ENCODE data around the gene MTRFR. TPM values are rescaled to one million over a fixed set of nuclear protein-coding genes. Genes with fewer than 3 reads are reported as not detected.
"Not testable (repeated sequence)": the region's sequence is repeated elsewhere in the genome, so short reads cannot be mapped to it uniquely, and the experiment has no call there.

Gene MTRFR
- total RNA-seq, 2 experiments from 2014 or later: 30.1 to 32.8 TPM

DNA sequence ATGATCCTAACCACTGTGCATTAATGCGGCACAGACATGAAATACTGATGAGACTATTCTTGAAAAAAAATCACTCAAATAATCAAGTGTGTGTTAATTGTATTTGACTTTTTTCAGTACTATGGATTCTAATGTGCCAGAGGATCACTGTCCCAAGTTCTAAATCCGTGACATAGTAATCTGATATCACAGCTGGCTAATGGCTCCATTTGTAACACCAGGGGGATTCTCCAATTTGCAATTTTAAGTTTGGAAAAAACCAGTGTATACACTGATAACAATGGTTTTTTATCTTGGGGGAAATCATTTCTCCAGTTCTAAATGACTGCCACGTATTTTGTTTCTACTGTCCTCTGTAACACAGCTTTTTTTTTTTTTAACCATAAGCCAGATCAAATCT lies 33.3 kb upstream of the MTRFR start:
- CTCF ChIA-PET (ENCODE audit: unreplicated experiment): interaction anchor here (1.6 kb wide), 1 partner anchor 32 kb away, joined by 3 read pairs; the partner anchor contains the start of gene MPHOSPH9
- H3K79me2 ChIP-seq (ENCODE audit: insufficient read depth, low read depth, low read length): no peaks in the 10 kb centered on the region

DNA sequence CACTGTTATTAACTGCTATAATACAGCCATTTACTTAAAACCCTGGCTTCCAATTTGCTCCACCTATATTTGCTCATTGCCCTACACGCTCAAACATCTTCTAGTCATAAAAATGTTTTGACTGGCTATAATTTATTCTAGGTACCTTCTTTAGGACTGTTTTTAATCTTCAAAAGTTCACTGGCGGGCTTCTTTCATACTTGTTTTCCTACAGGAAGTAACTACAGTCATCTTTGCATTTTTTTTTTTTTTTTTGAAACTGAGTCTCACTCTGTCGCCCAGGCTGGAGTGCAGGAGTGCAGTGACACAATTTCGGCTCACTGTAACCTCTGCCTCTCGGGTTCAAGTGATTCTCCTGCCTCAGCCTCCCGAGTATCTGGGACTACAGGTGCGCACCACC lies 32.8 kb upstream of the MTRFR start:
- Histone ChIP-seq H4K20me1 (ENCODE audit: insufficient read depth, low read length) (no peaks in the 10 kb centered on the region), H3K9me3 (ENCODE audit: low read length) (no peaks in the 10 kb centered on the region), H3K79me2 (ENCODE audit: insufficient read depth, low read depth, low read length) (no peaks in the 10 kb centered on the region), H2AFZ (ENCODE audit: low read length) (no peak overlapping the region), H3K27ac (ENCODE audit: low read depth, low read length, poor library complexity, severe bottlenecking) (no peak overlapping the region), H3K36me3 (ENCODE audit: insufficient read depth, low read length) (peaks cover 87% of the 10 kb centered on the region), H3K4me1 (ENCODE audit: insufficient read depth, low read length, poor library complexity, severe bottlenecking) (no peaks in the 10 kb centered on the region), H3K4me3 (ENCODE audit: low read depth, low read length, poor library complexity, severe bottlenecking) (no peak overlapping the region), H3K4me2 (ENCODE audit: low read length) (no peak overlapping the region), H3K9me2 (ENCODE audit: insufficient read depth, low read length) (no peaks in the 10 kb centered on the region)
- no TSS peak for BruUV-seq (replicated peaks)
- no peak for DNase-seq (ENCODE audit: low spot score)
- POLR2A ChIA-PET: interaction anchor here (0.6 kb wide), 1 partner anchor 352 kb away, joined by 3 read pairs; no protein-coding TSS in a partner anchor
- CTCF ChIA-PET (ENCODE audit: unreplicated experiment): interaction anchor here (1.6 kb wide), 1 partner anchor 32 kb away, joined by 3 read pairs; the partner anchor contains the start of gene MPHOSPH9
- TF ChIP-seq EZH2phosphoT487 (IDR thresholded peaks at IDR 0.05; ENCODE audit: borderline replicate concordance, low read depth, low read length): no peak
- TF ChIP-seq, protein P1, sequence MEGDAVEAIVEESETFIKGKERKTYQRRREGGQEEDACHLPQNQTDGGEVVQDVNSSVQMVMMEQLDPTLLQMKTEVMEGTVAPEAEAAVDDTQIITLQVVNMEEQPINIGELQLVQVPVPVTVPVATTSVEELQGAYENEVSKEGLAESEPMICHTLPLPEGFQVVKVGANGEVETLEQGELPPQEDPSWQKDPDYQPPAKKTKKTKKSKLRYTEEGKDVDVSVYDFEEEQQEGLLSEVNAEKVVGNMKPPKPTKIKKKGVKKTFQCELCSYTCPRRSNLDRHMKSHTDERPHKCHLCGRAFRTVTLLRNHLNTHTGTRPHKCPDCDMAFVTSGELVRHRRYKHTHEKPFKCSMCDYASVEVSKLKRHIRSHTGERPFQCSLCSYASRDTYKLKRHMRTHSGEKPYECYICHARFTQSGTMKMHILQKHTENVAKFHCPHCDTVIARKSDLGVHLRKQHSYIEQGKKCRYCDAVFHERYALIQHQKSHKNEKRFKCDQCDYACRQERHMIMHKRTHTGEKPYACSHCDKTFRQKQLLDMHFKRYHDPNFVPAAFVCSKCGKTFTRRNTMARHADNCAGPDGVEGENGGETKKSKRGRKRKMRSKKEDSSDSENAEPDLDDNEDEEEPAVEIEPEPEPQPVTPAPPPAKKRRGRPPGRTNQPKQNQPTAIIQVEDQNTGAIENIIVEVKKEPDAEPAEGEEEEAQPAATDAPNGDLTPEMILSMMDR (conservative IDR thresholded peaks at IDR 0.05; ENCODE audit: low read length): no peak
- intact Hi-C loops (cut with micrococcal nuclease; ENCODE audit: unreplicated experiment): no loop called here

More for the DNA sequence above, 33.3 kb upstream of the MTRFR start:
- POLR2A ChIA-PET: no interaction called here
- BruUV-seq (replicated peaks): no TSS peak
- no peak for TF ChIP-seq EZH2phosphoT487 (IDR thresholded peaks at IDR 0.05; ENCODE audit: borderline replicate concordance, low read depth, low read length)
- TF ChIP-seq, protein P1 (conservative IDR thresholded peaks at IDR 0.05; ENCODE audit: low read length): no peak
- H3K9me2 ChIP-seq (ENCODE audit: insufficient read depth, low read length): no peaks in the 10 kb centered on the region
- no peak overlapping the region for H3K4me3 ChIP-seq (ENCODE audit: low read depth, low read length, poor library complexity, severe bottlenecking)
- no peaks in the 10 kb centered on the region for H3K4me1 ChIP-seq (ENCODE audit: insufficient read depth, low read length, poor library complexity, severe bottlenecking)
- no peaks in the 10 kb centered on the region for H4K20me1 ChIP-seq (ENCODE audit: insufficient read depth, low read length)
- DNase-seq (ENCODE audit: low spot score): no peak
- H3K4me2 ChIP-seq (ENCODE audit: low read length): no peak overlapping the region
- peaks cover 86% of the 10 kb centered on the region for H3K36me3 ChIP-seq (ENCODE audit: insufficient read depth, low read length)
- no peak overlapping the region for H2AFZ ChIP-seq (ENCODE audit: low read length)
- intact Hi-C loops (cut with micrococcal nuclease; ENCODE audit: unreplicated experiment): no loop called here
- no peaks in the 10 kb centered on the region for H3K9me3 ChIP-seq (ENCODE audit: low read length)
- no peak overlapping the region for H3K27ac ChIP-seq (ENCODE audit: low read depth, low read length, poor library complexity, severe bottlenecking)

DNA sequence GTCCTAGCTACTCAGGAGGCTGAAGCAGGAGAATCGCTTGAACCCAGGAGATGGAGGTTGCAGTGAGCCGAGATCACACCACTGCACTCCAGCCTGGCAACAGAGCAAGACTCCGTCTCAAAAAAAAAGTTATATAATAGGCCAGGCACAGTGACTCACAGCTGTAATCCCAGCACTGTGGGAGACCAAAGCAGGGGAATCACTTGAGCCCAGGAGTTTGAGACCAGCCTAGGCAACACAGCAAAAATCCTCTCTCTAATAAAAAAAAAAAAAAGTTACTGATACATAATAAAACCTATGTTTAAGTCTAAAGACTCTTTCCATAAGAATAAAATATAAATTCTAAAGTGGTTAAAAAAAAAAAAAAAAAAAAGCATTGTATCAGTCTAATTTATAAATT lies 26.4 kb upstream of the MTRFR start:
- DNase-seq (ENCODE audit: low spot score): not testable (repeated sequence)

DNA sequence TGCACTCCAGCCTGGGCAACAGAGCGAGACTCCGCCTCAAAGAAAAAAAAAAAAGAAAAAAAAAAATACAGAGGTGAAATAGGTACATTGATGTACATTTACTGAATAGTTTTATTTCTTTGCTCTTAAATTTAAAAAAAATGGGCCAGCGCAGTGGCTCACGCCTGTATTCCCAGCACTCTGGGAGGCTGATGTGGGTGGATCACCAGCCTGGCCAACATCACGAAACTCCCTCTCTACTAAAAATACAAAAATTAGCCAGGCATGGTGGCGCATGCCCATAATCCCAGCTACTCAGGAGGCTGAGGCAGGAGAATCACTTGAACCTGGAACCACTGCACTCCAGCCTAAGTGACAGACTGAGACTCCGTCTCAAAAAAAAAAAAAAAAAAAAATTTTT lies 25.4 kb upstream of the MTRFR start:
- H3K9me2 ChIP-seq (ENCODE audit: insufficient read depth, low read length); H4K20me1 ChIP-seq (ENCODE audit: insufficient read depth, low read length); H3K4me2 ChIP-seq (ENCODE audit: low read length); H3K79me2 ChIP-seq (ENCODE audit: insufficient read depth, low read depth, low read length); intact Hi-C loops (cut with micrococcal nuclease; ENCODE audit: unreplicated experiment); H2AFZ ChIP-seq (ENCODE audit: low read length); H3K4me3 ChIP-seq (ENCODE audit: low read depth, low read length, poor library complexity, severe bottlenecking); CTCF ChIA-PET (ENCODE audit: unreplicated experiment); H3K4me1 ChIP-seq (ENCODE audit: insufficient read depth, low read length, poor library complexity, severe bottlenecking); H3K27ac ChIP-seq (ENCODE audit: low read depth, low read length, poor library complexity, severe bottlenecking); DNase-seq (ENCODE audit: low spot score); BruUV-seq (replicated peaks); H3K9me3 ChIP-seq (ENCODE audit: low read length): not testable (repeated sequence)
- H3K36me3 ChIP-seq (ENCODE audit: insufficient read depth, low read length): peaks cover 85% of the 10 kb centered on the region
- POLR2A ChIA-PET: interaction anchor here (0.6 kb wide), 1 partner anchor 13 kb away, joined by 3 read pairs; no protein-coding TSS in a partner anchor

More for the DNA sequence above, 26.4 kb upstream of the MTRFR start:
- CTCF ChIA-PET (ENCODE audit: unreplicated experiment); H3K9me2 ChIP-seq (ENCODE audit: insufficient read depth, low read length); H3K9me3 ChIP-seq (ENCODE audit: low read length); H4K20me1 ChIP-seq (ENCODE audit: insufficient read depth, low read length); H3K27ac ChIP-seq (ENCODE audit: low read depth, low read length, poor library complexity, severe bottlenecking); H3K4me3 ChIP-seq (ENCODE audit: low read depth, low read length, poor library complexity, severe bottlenecking); H3K4me1 ChIP-seq (ENCODE audit: insufficient read depth, low read length, poor library complexity, severe bottlenecking); BruUV-seq (replicated peaks); H2AFZ ChIP-seq (ENCODE audit: low read length); H3K79me2 ChIP-seq (ENCODE audit: insufficient read depth, low read depth, low read length); H3K4me2 ChIP-seq (ENCODE audit: low read length); intact Hi-C loops (cut with micrococcal nuclease; ENCODE audit: unreplicated experiment): not testable (repeated sequence)
- POLR2A ChIA-PET: interaction anchor here (0.6 to 1.0 kb wide), 4 partner anchors 16 to 352 kb away, joined by 4 to 7 read pairs (median 4); no protein-coding TSS in a partner anchor
- H3K36me3 ChIP-seq (ENCODE audit: insufficient read depth, low read length): peaks cover 87% of the 10 kb centered on the region
